Right ventricle myocardium inferior (tissue), 1 donor: ENCODE measurements around the gene DDIAS. TPM values are rescaled to one million over a fixed set of nuclear protein-coding genes. Genes with fewer than 3 reads are reported as not detected.

Experiments
- ATAC-seq: fragments of 200-7000 bp; cut with Tn5 transposase; one replicate; pipeline ENCODE4 v1.9.1; 2020; ENCODE audit warnings: mild to moderate bottlenecking, moderate library complexity
- DNase-seq: peaks from one replicate; pipeline ENCODE4 v3.0.0; 2021; ENCODE audit errors: missing footprints
- intact Hi-C: fragments of 100-400 bp; cut with DNase I; formaldehyde crosslinking; loops from one replicate; pipeline ENCODE4 v1.11.0; 2022
- total RNA-seq: library from RNA; stranded (reverse); fragmentation: NEBNext Ultra II Directional; extraction: Animal tissue kit (Norgen Biotek cat#: 25700); gene quantifications from one replicate; pipeline ENCODE4 v1.2.1, GENCODE V29; 2021
- donor health status: DM: no; HTN: yes; CAD: no; lungs with severe emphysema.

Gene DDIAS
- total RNA-seq, 1 donor from 2014 or later: 0.95 TPM

- intact Hi-C loops: no loop called here
- DNase-seq (no peak), ATAC-seq (no peak)
Measured at GRCh38 chr11:82874646-82875523, 26.7 kb upstream of the DDIAS start.

GRCh38 chr11:82883853-82884252 lies 17.7 kb upstream of the DDIAS start:
- intact Hi-C loops: no loop called here
- ATAC-seq (peak; percentile 16), DNase-seq (no peak)

- DNase-seq (no peak), ATAC-seq (peak; percentile 44)
- intact Hi-C loops: no loop called here
Measured at GRCh38 chr11:82889133-82890001, 12.2 kb upstream of the DDIAS start.

- no peak for ATAC-seq
Measured at GRCh38 chr11:82890002-82890341, 11.6 kb upstream of the DDIAS start.

GRCh38 chr11:82890936-82891335 lies 10.6 kb upstream of the DDIAS start:
- no peak for ATAC-seq
- DNase-seq: no peak
- intact Hi-C loops: no loop called here

More at GRCh38 chr11:82890002-82890341, 11.6 kb upstream of the DDIAS start:
- intact Hi-C loops: no loop called here
- DNase-seq: no peak

- DNase-seq (no peak), ATAC-seq (no peak)
Measured at GRCh38 chr11:82892611-82893169, 8.8 kb upstream of the DDIAS start.

GRCh38 chr11:82895437-82896091 lies 6.0 kb upstream of the DDIAS start:
- no peak for DNase-seq
- intact Hi-C loops: no loop called here
- no peak for ATAC-seq

More at GRCh38 chr11:82892611-82893169, 8.8 kb upstream of the DDIAS start:
- intact Hi-C loops: no loop called here

- DNase-seq: no peak
- ATAC-seq: no peak
- intact Hi-C loops: no loop called here
Measured at GRCh38 chr11:82896183-82896582, 5.4 kb upstream of the DDIAS start.

- intact Hi-C loops: loop anchor here (2.0 kb wide), 1 partner anchor 29 kb away; no protein-coding TSS in a partner anchor
- DNase-seq: no peak
- no peak for ATAC-seq
Measured at GRCh38 chr11:82898241-82898640, 3.3 kb upstream of the DDIAS start.

- DNase-seq: no peak
- no peak for ATAC-seq
- intact Hi-C loops: loop anchor here (2.0 kb wide), 1 partner anchor 31 kb away; no protein-coding TSS in a partner anchor
Measured at GRCh38 chr11:82899186-82899820, 2.2 kb upstream of the DDIAS start.

- ATAC-seq (no peak), DNase-seq (no peak)
- intact Hi-C loops: loop anchor here (2.0 to 10.0 kb wide), 3 partner anchors 31 to 257 kb away; partner anchors contain the start of genes PCF11 and RAB30
Measured at GRCh38 chr11:82899957-82900276, 1.6 kb upstream of the DDIAS start.

GRCh38 chr11:82900277-82901164 lies 1.0 kb upstream of the DDIAS start, which contains the start of gene PRCP:
TSS of gene PRCP (minus strand) at chr11:82900430. CDS start at chr11:82900402, 28 bp downstream.
- DNase-seq (peak; percentile 97), ATAC-seq (peak; percentile 96)
- intact Hi-C loops: loop anchor here (1.0 to 10.0 kb wide), 4 partner anchors 174 to 386 kb away; partner anchors contain the start of genes ANKRD42, CCDC90B, PCF11 and RAB30

GRCh38 chr11:82901922-82902485 lies 468 bp downstream of the DDIAS start:
- DNase-seq (no peak), ATAC-seq (no peak)
- intact Hi-C loops: loop anchor here (1.0 to 10.0 kb wide), 4 partner anchors 173 to 384 kb away; partner anchors contain the start of genes ANKRD42, CCDC90B, PCF11 and RAB30

- ATAC-seq: no peak
- intact Hi-C loops: loop anchor here (10.0 kb wide), 1 partner anchor 172 kb away; the partner anchor contains the start of gene RAB30
- DNase-seq: no peak
Measured at GRCh38 chr11:82902880-82903279, 1.3 kb downstream of the DDIAS start.

GRCh38 chr11:82903843-82904586 lies 2.5 kb downstream of the DDIAS start:
- no peak for ATAC-seq
- no peak for DNase-seq
- intact Hi-C loops: loop anchor here (10.0 kb wide), 1 partner anchor 171 kb away; the partner anchor contains the start of gene RAB30

GRCh38 chr11:82906236-82906635 lies 4.7 kb downstream of the DDIAS start:
- ATAC-seq: no peak
- DNase-seq: no peak
- intact Hi-C loops: loop anchor here (2.0 to 10.0 kb wide), 2 partner anchors 169 to 345 kb away; partner anchors contain the start of gene RAB30
